NCI-H2196 treated with DMSO at 0.1 percent for 48 hours (cell line): ENCODE data around the gene CAMK1D.
"Not testable (repeated sequence)": the region's sequence is repeated elsewhere in the genome, so short reads cannot be mapped to it uniquely, and the experiment has no call there.

Source experiments
- DNase-seq: peaks from one replicate; lab custom pipeline; 2025; ENCODE audit not compliant: unreplicated experiment; lab: John Stamatoyannopoulos, UW

The CAMK1D gene

GRCh38 chr10:12340371-12340770 is 9.0 kb upstream of the CAMK1D start:
- DNase-seq, result no peak

DNA sequence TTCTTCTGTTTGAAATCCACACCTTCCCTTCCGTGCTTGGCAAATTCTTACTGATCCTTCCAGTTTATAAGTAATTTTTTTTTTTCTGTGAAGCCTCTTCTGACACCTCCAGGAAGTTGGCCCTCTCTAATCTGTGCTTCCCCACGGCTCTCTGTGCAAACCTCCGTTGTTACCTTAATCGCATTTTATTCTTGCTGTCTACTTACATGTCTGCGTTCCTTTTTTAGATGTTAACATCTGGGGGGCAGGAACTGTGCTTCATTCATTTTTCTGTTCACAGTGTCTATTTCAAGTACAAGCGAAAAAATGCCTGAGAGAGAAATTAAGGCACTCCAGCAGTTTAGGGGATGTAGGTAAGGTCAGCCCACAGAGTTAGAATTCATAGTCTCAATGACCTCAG is 8.4 kb upstream of the CAMK1D start:
- DNase-seq, result no peak

GRCh38 chr10:12341526-12341925 is 7.8 kb upstream of the CAMK1D start:
- no peak for DNase-seq

GRCh38 chr10:12344375-12345110 is 4.8 kb upstream of the CAMK1D start:
- DNase-seq, result no peak

- no peak for DNase-seq
Measured at GRCh38 chr10:12346707-12347106, 2.6 kb upstream of the CAMK1D start.

DNA sequence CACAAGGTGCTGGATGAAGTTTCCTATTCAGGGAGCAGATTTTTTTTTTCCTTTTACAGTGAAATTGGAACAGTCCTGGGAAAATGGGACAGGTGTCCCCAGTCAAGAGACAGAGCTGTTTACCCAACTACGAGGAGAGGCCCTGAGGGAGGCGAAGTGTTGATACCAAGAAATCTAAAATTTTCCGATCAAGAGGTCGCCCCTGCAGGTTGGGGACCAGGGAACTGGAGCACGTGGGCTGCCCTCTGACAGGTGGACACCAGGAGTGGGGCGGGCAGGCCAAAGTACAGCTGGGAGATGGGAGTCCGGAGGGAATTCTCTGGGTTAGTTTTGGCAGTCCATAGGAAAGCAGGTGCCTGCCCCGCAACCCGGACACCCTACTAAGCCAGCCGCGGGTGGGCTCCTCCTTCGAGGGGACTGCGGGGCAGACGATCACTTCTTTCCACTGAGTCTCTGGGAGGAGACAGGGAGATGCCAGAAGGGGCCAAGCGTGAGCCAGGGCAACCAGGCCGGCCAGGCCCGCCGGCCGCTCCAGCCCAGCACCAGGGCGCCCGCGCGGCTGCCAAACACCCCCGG is 965 bp upstream of the CAMK1D start:
- no peak for DNase-seq

GRCh38 chr10:12349629-12350166 is 351 bp downstream of the CAMK1D start:
- DNase-seq, result no peak

GRCh38 chr10:12350167-12350872 is 973 bp downstream of the CAMK1D start:
- no peak for DNase-seq

DNA sequence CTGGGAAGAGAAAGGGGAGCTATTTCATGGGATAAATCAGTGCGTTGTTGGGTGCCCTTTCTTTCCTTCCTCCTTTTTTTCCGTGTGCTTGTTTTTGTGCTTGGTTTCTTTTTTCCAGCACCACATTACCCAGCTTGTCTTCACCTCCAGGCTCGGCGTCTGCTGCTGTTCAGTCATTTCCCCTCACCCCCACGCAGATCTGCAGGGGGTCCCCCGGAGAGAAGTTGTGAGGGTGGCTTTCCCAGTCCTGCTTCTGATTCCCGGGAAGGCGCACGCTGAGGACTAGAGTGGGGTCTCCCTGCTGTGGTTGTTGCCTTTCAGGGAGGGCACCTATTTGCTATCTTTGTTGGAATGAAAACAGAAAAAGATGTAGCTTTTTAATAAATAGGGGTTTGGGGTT is 1.6 kb downstream of the CAMK1D start:
- DNase-seq, result no peak

GRCh38 chr10:12351447-12351846 is 2.1 kb downstream of the CAMK1D start:
- no peak for DNase-seq

DNA sequence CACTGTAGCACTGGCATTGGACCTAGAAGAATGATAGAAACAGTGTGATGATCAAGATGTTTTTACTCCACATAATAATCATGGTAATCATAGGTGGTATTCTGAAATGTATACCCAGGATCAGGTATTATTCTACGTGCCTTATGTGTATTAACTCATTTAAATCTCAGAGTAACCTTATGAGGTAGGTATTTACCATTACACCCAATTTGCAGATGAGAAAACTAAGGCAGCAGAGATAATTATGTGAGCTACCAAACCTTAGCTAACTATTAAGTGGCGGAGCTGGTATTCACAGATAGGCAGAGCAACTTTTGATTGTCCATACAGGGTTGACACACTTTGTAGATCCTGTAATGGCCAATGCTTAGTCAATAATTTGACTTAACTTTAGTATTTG is 2.5 kb downstream of the CAMK1D start:
- no peak for DNase-seq

GRCh38 chr10:12353399-12354242 is 4.3 kb downstream of the CAMK1D start:
- DNase-seq, result no peak

DNA sequence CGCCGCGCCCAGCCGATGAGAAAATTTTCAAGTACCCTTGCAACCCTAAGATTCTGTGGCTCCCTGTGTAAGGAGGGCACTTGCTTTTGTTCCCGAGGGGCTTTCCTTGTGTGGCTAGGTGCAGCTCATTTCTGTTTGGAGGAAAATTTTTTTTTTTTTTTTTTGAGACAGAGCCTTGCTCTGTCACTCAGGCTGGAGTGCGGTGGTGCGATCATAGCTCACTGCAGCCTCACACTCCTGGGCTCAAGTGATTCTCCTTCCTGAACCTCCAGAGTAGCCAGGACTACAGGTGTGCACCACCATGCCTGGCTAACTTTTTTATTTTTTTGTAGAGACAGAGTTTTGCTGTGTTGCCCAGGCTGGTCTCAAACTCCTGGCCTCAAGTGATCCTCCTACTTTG is 5.3 kb downstream of the CAMK1D start:
- DNase-seq, result not testable (repeated sequence)

DNA sequence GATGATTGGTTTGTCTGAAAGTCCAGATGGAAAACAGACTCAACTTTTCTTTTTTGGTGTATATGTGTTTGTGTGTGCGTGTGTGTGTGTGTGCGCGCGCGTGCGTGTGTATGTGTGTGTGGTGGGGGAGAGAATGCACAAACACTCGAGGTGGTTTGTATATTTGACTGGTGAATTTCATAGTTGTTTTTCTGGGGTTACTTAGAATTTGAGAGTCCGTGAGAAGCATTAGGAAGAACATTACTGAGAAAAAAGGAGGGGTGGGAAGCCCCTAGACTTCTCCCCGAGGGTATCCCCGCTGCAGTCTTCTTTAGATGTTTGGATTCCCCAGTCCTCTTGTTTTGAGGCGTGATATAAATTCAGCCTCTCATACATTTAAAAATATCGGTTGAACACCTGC is 6.0 kb downstream of the CAMK1D start:
- no peak for DNase-seq

DNA sequence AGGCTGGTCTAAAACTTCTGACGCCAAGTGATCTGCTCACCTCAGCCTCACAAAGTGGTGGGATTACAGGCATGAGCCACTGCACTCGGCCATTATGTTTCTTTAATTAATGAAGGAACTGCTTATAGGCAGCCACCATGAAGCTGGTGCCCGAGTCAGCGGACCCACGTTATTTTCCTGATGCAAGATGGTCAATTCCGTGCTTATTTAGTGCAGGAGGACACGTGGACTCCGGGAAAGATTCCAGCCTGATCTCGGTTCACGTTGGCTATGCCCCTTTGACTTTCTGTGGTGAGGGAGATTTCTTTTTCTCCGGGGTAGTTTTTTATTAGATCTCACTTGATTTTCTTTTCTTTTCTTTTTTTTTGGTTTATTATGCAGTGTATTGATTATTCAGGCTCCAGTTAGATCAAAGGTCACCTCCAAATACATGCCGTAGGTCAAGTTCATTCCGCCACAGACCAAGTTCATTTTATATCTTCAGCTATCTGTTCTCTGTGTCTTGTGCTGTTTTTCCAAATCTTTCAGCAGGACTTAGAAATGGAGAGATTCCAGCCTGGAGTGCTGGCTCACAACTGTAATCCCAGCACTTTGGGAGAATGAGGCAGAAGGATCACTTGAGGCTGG is 8.3 kb downstream of the CAMK1D start:
- DNase-seq, result no peak

DNA sequence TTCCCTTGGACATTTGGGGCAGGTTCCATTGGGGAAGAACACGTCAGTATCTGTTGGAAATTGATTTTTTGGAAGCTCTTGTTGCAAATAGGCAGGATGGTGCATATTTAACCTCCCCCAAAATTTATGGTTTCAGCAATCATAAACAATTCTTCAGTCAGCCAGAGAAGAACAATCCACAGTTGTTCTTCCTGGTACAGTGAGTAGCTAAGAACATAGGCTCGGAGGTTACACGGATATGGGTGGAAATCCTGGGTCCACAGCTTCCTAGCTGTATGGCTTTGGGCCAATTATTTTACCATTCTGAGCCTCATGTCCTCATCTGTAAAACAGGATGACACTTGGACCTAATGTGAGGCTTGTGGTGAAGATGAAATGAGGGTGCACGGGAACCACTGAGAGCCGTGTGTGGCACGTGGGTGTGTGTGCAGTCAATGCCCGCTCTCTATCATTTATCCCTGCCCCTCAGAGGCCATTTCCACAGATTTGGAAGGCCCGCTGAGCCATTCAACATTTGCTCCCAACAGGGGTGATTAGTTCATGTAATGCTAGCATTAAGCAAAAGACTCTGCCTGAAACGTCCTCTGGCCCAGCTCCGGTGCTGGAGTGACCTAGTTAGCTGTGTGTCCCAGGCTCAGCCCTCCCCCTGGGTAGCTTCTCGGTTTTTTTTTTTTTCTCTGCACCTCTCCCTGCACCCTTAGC is 9.7 kb downstream of the CAMK1D start:
- DNase-seq, result no peak

DNA sequence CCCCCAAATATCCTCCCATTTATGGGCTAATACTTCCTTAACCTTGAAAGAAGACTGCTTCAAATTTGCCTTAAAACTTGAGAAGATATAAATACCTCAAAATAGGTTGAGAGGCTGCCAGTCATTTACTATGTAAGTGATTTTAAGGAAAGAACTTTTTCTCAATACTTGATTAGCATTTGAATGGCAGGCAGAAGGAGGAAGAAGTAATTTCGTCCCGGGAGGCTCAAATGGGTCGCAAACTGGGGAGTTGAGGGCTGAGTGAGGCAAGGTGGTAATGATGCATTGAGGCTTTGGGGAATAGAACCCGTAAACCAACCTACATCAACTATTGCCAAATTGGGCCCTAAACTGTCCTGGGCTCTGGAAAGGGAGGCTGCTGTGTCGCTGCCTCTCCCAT is 11.1 kb downstream of the CAMK1D start:
- no peak for DNase-seq

- DNase-seq, result not testable (repeated sequence)
Measured at GRCh38 chr10:12361115-12361514, 11.8 kb downstream of the CAMK1D start.

DNA sequence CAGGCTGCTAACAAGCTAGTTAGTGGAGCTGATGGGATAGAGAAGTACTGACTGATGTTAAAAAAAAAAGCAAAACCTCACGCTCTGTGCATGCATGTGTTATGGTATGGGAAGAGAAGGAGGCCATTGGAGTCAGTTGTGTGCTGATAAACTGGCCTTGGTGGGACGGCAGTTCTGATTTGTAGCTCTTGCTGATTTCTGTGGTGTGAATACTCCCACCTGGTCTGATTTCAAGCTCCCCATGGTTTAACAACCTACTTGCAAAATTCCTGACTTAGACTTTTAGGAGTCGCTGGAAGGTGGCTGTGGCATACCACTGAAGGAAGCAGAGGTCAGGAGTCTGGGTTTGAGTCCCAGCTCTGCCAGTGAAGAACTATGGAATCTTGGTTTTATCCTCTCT is 15.2 kb downstream of the CAMK1D start:
- no peak for DNase-seq

GRCh38 chr10:12367272-12367671 is 17.9 kb downstream of the CAMK1D start:
- no peak for DNase-seq
